ENCODE results near the gene CDH4.

DNA sequence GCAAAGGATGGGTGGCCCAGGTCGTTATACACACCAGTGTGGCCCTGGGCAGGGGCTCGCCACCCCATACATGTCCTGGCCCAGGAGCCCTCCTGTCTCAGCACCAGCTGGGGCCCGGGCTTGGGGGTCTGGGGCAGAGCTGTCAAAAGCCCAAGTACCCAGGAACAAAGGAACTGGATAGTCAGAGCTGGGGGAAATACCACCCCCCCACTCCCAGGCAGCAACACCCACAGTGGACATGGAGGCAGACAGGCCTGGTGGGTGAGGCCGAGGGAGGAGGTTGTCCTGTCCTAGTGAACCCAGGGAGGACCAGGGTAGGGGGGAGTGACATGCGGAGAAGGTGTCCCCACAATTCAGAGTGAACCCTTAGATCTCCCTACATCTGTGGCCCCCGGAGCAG lies 406.5 kb downstream of the CDH4 start:
- TF ChIP-seq, protein P1, sequence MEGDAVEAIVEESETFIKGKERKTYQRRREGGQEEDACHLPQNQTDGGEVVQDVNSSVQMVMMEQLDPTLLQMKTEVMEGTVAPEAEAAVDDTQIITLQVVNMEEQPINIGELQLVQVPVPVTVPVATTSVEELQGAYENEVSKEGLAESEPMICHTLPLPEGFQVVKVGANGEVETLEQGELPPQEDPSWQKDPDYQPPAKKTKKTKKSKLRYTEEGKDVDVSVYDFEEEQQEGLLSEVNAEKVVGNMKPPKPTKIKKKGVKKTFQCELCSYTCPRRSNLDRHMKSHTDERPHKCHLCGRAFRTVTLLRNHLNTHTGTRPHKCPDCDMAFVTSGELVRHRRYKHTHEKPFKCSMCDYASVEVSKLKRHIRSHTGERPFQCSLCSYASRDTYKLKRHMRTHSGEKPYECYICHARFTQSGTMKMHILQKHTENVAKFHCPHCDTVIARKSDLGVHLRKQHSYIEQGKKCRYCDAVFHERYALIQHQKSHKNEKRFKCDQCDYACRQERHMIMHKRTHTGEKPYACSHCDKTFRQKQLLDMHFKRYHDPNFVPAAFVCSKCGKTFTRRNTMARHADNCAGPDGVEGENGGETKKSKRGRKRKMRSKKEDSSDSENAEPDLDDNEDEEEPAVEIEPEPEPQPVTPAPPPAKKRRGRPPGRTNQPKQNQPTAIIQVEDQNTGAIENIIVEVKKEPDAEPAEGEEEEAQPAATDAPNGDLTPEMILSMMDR (IDR thresholded peaks at IDR 0.05): no peak
- TF ChIP-seq POLR2AphosphoS5 (IDR thresholded peaks at IDR 0.05; ENCODE audit: low read depth, low read length): no peak
